HFFc6 (cell line): ENCODE results near the gene LRP6. TPM values are rescaled to one million over a fixed set of nuclear protein-coding genes. Genes with fewer than 3 reads are reported as not detected.
A peak's percentile ranks its signal among the peaks of the same experiment; 100 is the strongest.

Experiments
- DNase-seq: peaks from one replicate; pipeline ENCODE4 v3.0.0-alpha.2; 2018
- H3K27ac Mint-ChIP-seq: 2 replicates; pipeline ENCODE4 v1.8.0; 2020; ENCODE audit warnings: mild to moderate bottlenecking, mixed read lengths
- H3K27me3 Mint-ChIP-seq: 2 replicates; pipeline ENCODE4 v1.8.0; 2021; ENCODE audit warnings: mild to moderate bottlenecking, moderate library complexity, mixed read lengths; ENCODE audit not compliant: insufficient read depth
- H3K36me3 Mint-ChIP-seq: 2 replicates; pipeline ENCODE4 v1.8.0; 2021; ENCODE audit warnings: low read depth, mixed read lengths
- H3K4me1 Mint-ChIP-seq: 2 replicates; pipeline ENCODE4 v1.8.0; 2020; ENCODE audit warnings: low read depth, mixed read lengths
- H3K4me3 Mint-ChIP-seq: 2 replicates; pipeline ENCODE4 v1.8.0; 2020; ENCODE audit warnings: mild to moderate bottlenecking, moderate library complexity, mixed read lengths
- H3K9me3 Mint-ChIP-seq: 2 replicates; pipeline ENCODE4 v1.8.0; 2020; ENCODE audit warnings: mild to moderate bottlenecking, mixed read lengths
- total RNA-seq, 6 experiments: library from RNA; stranded (reverse); fragmentation: NEBNext Ultra II Directional; extraction: Animal tissue kit (Norgen Biotek cat#: 25700); gene quantifications; 2 replicates in 1 of 6; 3 replicates in 5 of 6; pipeline ENCODE4 v1.2.3, GENCODE V29; 2021
- TF ChIP-seq, protein P1 (sequence below): fragments of 200-600 bp; sonication (generic); IDR thresholded peaks from 2 replicates; pipeline ENCODE4 v1.5.0; 2021; ENCODE audit warnings: antibody characterized with exemption, mild to moderate bottlenecking

Gene LRP6
- total RNA-seq, 6 experiments from 2014 or later, result 24.0 to 31.6 (median 27.0) TPM

DNA sequence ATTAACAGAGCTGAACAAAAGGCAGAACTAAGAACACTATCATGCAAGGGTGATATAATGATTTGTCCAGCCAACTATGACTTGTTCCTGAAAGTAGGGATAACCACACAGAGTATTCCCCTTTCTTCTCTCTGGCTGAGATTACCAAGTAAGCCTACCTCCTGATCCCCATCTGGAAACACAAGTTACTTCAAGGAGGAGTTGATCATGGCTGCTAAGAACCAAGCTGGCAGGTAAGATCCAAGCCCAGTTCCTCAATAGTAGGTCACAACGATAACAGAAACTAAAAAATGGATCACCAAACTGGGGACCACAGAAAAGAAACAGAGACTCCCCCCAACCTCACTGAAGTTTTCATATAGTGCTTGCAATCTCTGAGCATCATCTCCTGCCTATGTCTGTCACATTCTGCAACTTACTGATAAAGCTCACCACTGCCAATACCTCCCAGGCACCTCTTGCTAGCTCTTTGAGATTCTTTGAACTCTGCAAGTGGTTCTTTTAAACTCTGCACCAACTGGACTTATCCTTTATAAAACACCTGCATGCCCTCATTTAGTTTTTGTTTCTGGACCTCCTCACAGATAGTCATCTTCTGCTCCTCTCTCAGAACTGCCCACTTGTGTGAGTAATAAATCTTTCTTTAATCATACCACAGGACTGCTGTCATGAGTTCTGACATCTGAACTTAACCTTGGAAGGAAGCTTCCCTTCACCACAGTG lies 76.6 kb downstream of the LRP6 start:
- H3K4me1 Mint-ChIP-seq, result peaks cover 56% of the 10 kb centered on the region
- no peaks in the 10 kb centered on the region; the same call in 1 of the 2 replicates for H3K27me3 Mint-ChIP-seq
- no peaks in the 10 kb centered on the region for H3K9me3 Mint-ChIP-seq
- TF ChIP-seq, protein P1, sequence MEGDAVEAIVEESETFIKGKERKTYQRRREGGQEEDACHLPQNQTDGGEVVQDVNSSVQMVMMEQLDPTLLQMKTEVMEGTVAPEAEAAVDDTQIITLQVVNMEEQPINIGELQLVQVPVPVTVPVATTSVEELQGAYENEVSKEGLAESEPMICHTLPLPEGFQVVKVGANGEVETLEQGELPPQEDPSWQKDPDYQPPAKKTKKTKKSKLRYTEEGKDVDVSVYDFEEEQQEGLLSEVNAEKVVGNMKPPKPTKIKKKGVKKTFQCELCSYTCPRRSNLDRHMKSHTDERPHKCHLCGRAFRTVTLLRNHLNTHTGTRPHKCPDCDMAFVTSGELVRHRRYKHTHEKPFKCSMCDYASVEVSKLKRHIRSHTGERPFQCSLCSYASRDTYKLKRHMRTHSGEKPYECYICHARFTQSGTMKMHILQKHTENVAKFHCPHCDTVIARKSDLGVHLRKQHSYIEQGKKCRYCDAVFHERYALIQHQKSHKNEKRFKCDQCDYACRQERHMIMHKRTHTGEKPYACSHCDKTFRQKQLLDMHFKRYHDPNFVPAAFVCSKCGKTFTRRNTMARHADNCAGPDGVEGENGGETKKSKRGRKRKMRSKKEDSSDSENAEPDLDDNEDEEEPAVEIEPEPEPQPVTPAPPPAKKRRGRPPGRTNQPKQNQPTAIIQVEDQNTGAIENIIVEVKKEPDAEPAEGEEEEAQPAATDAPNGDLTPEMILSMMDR, result no peak
- H3K36me3 Mint-ChIP-seq, result peaks cover 17% of the 10 kb centered on the region
- no peak for DNase-seq
- H3K27ac Mint-ChIP-seq, result no peak overlapping the region
- H3K4me3 Mint-ChIP-seq, result no peak overlapping the region; the same call in 1 of the 2 replicates

- Mint-ChIP-seq H3K4me1 (peaks cover 37% of the 10 kb centered on the region), H3K27ac (no peak overlapping the region), H3K4me3 (no peak overlapping the region), H3K27me3 (no peaks in the 10 kb centered on the region; the same call in 1 of the 2 replicates), H3K36me3 (peaks cover 23% of the 10 kb centered on the region), H3K9me3 (no peaks in the 10 kb centered on the region; the same call in 1 of the 2 replicates)
- TF ChIP-seq, protein P1, result no peak
- no peak for DNase-seq
Observed at GRCh38 chr12:12185414-12185813, 81.4 kb downstream of the LRP6 start.

- H3K36me3 Mint-ChIP-seq, result peaks cover 35% of the 10 kb centered on the region
- no peaks in the 10 kb centered on the region; the same call in 1 of the 2 replicates for H3K27me3 Mint-ChIP-seq
- TF ChIP-seq, protein P1, result no peak
- H3K9me3 Mint-ChIP-seq, result no peaks in the 10 kb centered on the region; the same call in 1 of the 2 replicates
- peak; percentile 29 for DNase-seq
- H3K4me3 Mint-ChIP-seq, result peak overlapping the region; percentile 48
- peaks cover 38% of the 10 kb centered on the region for H3K4me1 Mint-ChIP-seq
- peak overlapping the region; percentile 83 for H3K27ac Mint-ChIP-seq
Observed at GRCh38 chr12:12182703-12183365, 84.0 kb downstream of the LRP6 start.

GRCh38 chr12:12181511-12181910 lies 85.3 kb downstream of the LRP6 start:
- TF ChIP-seq, protein P1, result no peak
- peak; percentile 42 for DNase-seq
- Mint-ChIP-seq H3K36me3 (peaks cover 35% of the 10 kb centered on the region), H3K9me3 (no peaks in the 10 kb centered on the region; the same call in 1 of the 2 replicates), H3K27me3 (no peaks in the 10 kb centered on the region; the same call in 1 of the 2 replicates), H3K4me3 (no peak overlapping the region), H3K27ac (peak overlapping the region; percentile 66), H3K4me1 (peaks cover 38% of the 10 kb centered on the region)

- Mint-ChIP-seq H3K36me3 (peaks cover 34% of the 10 kb centered on the region), H3K9me3 (no peaks in the 10 kb centered on the region; the same call in 1 of the 2 replicates), H3K4me1 (peaks cover 38% of the 10 kb centered on the region), H3K27ac (no peak overlapping the region; the same call in 1 of the 2 replicates), H3K27me3 (no peaks in the 10 kb centered on the region; the same call in 1 of the 2 replicates), H3K4me3 (no peak overlapping the region)
- TF ChIP-seq, protein P1, result no peak
- DNase-seq, result no peak
Observed at GRCh38 chr12:12180575-12180974, 86.3 kb downstream of the LRP6 start.
